ENCODE measurements around the gene CKLF.
"Not testable (repeated sequence)": the region's sequence is repeated elsewhere in the genome, so short reads cannot be mapped to it uniquely, and the experiment has no call there.

CKLF gene, protein sequence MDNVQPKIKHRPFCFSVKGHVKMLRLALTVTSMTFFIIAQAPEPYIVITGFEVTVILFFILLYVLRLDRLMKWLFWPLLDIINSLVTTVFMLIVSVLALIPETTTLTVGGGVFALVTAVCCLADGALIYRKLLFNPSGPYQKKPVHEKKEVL

DNA sequence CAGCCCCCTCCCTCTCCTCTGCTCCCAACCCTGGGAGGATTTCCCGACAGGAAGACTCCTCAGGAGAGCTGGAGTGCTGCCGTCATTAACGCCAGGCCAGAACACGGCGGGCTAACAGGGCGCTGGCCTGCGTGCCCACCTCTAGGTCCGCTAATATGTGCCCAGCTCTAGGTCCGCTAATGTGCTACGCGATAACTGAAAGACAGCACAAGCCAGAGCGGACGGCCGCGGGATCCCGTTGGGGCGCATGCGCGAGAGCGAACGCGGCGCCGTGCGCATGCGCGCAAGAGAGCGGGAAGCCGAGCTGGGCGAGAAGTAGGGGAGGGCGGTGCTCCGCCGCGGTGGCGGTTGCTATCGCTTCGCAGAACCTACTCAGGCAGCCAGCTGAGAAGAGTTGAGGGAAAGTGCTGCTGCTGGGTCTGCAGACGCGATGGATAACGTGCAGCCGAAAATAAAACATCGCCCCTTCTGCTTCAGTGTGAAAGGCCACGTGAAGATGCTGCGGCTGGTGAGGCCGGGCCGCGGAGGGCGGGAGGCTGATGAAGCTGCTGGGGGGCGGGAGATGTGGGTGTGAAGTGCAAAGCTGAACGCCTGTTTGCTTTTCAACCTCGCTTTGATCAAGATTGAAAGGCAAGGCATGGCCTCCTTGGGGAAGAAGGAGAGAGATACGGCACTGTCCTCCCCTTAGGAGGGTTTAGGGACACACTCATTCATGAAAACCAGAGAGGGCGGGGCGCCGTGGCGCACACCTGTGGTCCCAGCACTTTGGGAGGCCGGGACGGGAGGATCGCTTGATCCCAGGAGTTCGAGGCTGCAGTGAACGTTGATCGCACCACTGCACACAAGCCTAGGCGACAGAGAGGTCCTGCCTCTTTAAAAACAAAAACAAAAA, at the start of gene CKLF:
TSS of gene CKLF (plus strand) at position 291 of the 892 bp plus-strand sequence. CDS start at position 431, 140 bp downstream.
- DNase-seq (ENCODE audit: low read depth): peak; percentile 36

DNA sequence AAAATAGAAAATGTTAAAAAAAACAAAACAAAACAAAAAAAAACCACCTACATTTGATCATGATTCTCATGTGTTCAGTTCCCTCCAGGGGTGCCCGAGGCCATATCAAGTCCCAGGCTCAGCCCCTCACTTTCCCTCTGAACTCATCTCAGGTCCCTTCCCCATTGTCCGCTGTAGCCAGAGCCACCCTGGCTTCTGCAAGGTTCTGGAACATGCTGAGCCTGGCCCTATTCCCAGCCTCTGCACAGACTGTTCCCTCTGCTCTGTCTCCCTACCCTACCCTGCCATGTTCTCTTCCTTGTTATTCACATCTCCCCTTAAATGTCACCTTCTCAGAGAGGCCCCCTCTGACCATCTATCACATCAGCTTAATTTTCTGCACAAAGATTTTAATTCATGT, 49.3 kb upstream of the CKLF start:
- no peak for DNase-seq (ENCODE audit: low read depth)

DNA sequence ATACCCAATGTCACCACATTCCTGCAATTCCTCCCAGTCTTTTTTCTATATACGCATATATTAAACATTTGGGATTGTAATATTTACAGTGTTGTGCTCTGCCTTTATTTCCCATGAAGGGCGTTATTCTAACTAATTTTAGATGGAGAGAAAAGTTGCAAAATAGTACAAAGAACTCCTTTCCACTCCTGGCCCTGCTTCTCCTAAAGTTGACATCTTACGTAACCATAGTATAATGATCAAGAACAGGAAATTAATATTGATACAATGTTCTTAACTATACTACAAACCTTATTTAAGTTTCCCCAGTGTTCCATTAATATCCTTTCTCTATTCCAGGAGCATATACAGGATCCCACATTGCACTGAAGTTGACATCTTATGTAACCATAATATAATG, 48.8 kb upstream of the CKLF start:
- no peak for DNase-seq (ENCODE audit: low read depth)

DNA sequence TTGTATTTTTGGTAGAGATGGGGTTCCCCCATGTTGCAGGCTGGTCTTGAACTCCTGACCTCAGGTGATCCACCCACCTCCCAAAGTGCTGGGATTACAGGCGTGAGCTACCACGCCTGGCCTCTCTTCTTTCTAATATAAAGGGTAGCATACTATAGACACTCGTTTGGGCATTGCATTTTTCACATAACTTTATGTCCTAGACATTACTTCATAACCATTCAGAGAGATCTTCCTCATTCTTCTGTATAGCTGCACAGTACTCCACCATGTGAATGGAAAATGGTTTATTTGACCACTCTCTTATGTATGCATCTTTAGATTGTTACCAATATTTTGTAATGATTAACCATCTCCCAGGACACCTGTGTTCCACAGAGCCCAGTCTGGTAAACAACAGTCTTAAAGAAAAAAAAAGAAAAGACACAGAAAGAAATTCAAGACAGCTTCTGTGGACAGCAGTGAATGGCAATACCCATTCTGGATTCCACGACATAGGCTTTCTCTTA, 44.6 kb upstream of the CKLF start:
- no peak for DNase-seq (ENCODE audit: low read depth)

DNA sequence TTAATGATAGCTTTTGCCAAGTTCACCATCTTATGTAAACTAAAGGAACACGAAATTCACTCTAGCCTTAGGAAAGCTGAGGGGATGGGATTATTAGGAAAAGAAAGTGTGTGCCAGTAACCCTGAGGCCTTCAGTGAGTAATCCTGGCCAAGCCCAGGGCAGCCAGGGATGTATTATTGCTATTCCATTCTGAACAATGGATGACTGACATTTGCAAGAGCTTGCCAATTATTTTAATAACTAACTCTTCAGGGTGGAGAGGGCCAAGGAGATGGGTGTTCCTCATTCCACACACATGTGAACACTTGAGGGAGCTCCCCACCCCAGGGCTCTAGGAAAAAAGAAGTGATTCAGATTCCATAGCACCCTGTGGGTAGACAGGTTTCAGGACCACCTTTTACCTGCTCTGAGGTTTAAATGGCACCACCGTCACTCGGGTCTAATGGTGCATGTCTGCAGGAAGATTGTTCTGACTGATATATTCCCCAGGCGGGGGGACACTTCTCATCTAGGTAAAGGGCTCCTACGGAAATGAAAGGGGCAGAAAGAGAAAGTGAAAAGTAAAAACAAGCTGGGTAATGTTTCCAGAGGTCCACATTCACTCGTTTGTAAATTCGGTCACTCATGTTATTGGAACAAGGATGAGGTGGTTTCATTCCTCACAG, 44.0 kb upstream of the CKLF start:
- DNase-seq (ENCODE audit: low read depth): no peak

DNA sequence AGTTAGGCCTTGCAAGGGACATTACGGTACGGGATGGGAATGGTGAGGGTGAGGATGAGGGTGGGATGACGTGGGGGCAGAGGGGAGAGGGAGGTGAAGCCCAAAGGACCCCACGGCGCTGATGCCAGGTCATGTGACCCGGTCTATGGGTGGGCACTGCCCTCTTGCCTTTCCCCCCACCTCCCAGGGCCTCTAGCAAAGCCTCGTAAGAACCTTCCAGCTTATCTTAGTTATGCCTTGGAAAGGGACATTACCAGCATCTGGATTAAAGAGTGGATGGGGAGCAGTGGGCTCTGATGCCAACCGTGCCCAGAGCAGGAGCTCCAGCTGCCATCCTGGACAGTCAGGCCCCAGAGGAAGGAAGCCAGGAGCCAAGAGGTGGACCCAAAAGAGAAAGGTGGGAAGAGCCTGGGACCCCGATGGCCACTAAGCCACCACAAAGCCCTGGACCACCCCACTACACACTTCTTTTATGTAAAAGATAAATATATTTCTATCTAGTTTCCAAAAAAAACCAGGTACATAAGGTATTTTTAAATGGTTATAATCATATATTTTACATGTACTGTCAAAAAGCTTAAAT, 43.4 kb upstream of the CKLF start:
- DNase-seq (ENCODE audit: low read depth): no peak

DNA sequence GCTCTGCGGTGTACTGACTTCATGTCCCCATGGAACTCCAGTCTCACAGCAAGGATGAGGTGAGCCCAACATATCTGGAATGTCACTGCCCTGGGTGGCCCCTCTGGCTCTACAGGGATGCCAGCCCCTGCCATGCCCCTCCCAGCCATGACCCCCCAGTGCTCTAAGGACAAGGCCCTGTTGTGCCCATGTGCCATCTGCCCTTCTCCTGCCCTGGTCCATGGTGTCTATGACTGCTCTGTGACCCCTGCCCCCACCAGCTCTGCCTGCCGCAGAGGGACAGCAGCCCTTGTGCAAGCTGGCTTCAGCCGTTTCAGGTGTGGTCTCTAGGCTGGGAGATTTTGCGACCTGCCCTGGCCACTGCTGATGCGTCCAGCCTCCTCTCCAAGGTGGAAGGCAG, 42.8 kb upstream of the CKLF start:
- no peak for DNase-seq (ENCODE audit: low read depth)

DNA sequence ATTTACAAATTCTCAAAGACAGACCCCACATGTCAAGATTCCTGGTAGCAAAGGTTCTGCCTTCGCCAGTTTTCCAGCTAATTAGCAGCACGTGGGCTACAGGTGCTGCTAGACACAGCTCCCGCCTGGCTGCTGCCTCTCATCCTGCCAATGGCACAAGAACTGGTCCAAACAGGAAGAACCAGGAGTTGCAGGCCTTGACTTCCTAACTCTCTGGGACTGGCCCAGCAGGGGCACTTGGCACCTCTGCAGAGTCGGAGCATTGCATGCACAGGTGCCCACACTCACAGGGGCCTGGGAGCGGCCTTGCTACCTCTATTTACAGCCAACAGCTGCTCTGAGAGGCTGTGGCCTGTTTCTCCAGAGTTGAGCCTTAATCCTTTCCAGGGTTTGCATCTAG, 42.1 kb upstream of the CKLF start:
- no peak for DNase-seq (ENCODE audit: low read depth)

DNA sequence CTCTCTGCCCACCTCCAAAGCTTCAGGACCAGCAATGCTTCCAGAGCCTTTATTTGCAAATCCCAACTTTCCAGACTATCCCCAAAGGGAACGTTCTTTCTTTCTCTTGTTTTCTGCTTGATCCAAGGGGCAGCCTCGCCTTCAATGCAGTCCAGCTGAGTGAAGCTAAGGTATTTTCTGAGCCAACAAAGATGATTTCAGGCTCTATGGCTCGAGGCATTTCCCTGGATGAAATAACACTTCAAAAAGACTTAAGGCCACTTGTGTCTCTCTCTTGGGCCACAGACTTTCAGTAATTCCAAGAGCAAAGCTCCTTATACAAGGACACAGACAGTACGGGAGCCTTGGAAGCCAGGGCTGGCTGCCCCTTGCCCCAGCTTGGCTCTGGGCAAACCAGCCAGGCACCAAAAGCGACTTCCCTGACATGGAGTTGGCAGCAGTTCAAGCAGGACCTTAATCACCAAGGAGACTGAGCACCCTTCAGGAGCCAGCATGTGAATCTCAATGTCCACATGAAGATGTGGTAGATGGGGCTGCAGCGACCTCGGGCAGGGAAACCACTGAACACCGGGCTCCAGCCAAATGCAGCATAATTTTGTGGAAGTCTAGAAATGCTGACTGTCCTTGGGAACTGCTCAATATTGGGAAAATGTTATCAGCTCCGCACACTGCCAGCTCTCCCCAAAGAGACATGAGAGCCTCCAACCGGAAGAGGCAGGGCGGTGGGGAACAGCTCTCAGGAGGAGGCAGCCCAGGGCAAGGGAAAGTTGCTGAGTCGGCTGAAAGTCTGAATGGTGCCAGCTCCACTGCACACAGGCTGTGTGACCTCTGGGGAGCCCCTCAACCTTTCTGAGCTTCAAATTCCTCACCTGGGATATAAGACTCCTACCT, 41.4 kb upstream of the CKLF start:
- no peak for DNase-seq (ENCODE audit: low read depth)

DNA sequence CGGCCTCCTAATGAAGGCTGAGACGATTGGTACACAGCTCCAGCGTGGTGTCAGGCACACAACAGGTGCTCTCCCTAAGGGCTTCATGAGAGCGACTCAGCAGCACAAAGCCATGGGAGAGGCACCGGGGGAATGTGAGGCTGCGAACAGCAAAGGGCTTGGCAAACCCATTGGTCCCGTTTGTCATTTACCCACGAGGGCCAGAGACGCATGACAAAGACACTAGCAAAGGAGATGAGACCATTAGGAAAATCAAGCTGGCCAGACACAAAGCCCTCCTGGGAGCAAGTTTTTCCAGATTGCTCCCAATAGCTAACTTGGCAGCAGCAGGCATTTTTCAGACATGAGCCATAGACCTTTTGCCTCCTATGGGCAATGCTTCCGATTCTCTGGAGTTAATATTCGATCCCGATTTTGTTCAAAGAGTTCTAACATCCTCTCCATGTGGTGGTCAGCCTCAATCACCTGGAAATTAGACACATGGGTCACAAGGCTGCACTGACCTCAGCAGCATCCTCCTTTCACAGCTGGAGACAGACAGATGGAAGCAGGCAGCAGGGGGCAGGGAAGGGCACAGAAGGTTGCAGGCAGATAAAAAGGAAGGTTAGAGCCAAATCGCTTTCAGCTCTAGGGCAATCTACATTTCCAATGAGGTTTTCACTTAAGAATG, 40.6 kb upstream of the CKLF start:
- DNase-seq (ENCODE audit: low read depth): peak; percentile 52

DNA sequence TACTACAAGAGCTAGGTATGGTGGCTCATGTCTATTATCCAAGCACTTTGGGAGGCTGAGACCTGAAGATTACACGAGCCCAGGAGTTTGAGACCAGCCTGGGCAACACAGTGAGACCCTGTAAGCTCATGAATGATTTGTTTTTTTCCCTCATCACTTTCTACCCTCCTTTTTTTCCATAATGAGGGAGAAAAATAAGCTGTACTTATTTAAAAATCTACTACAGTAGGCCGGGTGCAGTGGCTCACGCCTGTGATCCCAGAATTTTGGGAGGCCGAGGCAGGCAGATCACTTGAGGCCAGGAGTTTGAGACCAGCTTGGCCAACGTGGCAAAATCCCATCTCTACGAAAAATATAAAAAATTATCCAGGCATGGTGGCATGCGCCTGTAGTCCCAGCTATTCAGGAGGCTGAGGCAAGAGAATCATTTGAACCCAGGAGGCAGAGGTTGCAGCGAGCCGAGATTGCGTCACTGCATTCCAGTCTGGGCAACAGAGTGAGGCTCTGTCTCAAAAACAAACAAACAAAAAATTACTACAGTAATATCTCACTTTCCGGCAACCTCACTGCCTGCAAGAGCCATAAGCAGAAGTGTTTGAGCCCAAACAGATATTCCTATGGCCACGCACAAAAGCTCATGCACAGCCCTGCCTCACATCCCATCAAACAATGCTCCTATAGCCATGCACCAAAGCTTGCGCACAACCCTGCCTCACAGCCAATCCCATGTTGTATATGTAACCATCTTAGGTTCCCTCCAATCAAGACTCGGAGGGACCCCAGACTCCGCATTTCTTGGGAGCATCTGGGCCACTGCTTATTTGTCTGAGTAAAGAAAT, 39.9 kb upstream of the CKLF start:
- DNase-seq (ENCODE audit: low read depth): no peak

DNA sequence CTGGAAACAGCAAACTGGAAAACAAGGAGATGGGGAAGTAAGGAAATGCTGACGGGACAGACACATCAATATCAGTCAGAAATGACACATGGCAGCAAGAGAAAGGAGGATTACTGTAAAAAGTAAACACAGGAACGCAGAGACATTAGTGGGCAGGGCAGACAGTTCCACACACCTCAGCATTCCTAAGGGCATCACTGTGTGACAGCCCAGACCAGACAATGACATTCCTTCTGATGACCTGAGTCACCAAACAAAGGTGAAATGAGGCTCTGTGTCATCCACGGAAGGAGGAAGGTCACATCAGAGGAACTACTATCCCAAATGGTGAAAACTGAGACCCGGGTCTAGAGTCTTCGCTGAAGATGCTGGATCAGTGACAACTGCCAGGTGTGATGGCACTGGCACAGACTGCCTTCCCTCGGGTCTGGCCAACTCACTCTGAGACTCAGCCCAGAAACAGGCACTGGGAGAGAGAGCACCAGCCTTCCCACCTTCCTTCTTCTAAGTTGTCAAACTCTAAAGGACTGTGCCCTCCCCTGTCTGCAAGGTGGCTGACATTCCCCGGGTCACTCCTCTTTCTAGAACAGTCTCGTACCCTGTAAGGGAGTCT, 39.2 kb upstream of the CKLF start:
- no peak for DNase-seq (ENCODE audit: low read depth)

DNA sequence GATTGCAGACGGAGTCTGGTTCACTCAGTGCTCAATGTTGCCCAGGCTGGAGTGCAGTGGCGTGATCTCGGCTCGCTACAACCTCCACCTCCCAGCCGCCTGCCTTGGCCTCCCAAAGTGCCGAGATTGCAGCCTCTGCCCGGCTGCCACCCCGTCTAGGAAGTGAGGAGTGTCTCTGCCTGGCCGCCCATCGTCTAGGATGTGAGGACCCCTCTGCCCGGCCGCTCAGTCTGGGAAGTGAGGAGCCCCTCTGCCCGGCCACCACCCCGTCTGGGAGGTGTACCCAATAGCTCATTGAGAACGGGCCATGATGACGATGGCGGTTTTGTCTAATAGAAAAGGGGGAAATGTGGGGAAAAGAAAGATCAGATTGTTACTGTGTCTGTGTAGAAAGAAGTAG, 38.0 kb upstream of the CKLF start:
- DNase-seq (ENCODE audit: low read depth): not testable (repeated sequence)

DNA sequence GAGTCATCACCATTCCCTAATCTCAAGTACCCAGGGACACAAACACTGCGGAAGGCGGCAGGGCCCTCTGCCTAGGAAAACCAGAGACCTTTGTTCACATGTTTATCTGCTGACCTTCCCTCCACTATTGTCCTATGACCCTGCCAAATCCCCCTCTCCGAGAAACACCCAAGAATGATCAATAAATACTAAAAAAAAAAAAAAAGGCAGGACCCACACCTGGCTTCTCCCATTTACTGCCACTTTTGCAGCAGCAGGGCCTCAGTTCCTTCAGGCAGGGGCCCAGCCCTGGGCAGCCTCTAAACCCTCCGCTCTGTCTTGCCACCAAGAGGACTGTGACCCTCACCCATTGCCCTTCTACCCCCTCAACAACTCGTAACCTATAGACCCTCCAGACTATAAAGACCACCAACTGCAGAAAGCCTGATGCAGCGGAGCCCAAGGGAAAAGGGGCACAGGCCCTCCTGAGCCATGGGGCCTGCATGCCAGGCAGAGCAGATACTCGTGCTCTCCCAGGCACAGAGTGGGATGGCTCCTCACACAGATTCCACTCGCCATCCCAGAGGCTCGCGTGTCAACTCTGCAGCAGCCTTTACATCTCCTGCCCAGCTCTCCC, 37.3 kb upstream of the CKLF start:
- not testable (repeated sequence) for DNase-seq (ENCODE audit: low read depth)

DNA sequence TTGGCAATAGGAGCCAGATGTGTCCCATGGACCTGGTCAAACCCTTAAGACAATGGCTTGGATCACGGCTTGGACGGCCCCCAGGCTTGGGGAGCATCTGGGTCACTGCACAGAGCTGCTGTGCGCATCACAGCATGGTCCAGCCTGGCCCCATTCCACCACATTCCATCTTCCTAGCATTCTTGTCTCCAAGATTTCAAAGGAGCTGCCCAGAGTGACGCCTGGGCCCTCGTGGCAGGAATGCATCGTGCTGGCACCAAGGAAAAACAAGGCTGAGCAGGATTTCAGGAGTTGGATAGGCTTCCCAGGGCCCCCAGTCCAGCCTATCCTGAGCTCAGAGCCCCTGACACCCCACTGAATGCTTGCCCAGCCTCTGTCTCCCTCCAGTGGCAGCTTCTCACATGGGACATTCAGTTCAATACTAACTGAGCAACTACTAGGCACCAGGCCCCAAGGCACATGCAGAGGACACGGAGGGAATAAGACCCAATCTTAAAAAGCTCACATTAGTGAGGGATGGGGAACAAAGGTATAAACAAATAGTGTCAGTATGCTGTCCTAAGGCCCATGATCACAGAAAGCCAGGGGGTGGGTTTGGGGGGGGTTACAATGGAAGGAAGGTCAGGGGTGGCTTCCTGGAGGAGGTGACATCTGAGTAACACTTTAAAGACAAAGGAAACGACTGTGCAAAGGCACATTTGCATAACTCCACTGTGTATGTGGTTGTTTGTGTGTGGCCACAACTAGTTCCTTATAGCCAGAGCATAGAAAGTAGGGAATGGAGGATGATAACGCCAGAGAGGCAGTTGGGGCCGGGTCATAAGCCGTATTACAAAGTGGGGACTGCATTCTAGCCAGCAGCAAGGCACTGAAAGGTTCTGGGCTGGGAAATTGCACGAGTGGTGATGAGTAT, 36.5 kb upstream of the CKLF start:
- DNase-seq (ENCODE audit: low read depth): peak; percentile 36

DNA sequence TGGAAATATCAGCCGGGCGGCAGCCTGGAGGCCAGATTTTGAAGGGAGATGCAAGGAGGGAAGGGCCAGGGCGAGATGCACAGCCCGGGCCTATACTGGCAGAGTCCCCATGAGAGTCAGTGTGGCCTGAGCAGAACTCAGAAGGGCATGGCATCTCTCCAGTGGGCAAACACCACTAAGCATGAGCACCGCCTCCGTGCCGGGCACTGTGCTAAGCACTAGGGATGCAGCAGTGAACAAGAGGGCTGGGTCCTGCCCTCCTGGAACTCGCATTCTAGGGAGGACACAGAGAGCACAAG, 35.9 kb upstream of the CKLF start:
- DNase-seq (ENCODE audit: low read depth): no peak

DNA sequence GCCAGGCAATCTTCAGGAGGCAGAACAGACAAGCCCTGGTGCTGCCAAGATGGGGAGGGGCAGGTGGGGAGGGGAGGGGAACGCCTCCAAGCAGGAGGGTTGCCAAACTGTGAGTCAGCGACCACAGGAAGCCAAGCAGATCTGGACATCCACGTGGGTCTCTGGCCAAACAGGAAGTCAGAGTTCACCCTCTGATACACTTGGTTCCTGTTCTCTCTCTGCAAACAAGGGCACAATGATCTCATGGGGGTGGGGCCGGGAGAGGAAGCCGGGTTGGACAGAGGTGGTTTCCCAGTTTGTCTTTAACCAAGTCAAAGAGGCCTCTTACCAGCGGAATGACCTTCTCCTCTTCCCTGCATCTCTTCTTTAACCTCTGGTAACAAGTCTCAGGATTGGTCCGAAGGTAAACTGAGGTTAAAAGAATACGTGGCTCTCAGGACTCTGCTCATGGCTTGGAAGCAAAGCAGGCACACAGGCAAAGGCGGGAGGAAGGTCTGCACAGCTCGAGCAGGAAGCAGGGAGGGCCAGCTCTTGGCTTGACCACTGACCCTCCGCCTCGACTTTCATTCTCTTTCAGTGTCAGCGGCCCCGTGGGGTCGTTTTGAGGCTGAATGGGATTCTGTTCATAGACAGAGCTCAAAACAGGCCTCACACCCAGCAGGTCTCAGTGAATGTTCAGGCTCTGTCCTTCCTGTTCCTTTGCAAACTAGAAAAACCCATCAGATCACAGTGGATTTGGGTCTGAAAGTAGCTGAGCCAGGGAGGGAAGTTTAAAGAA, 35.4 kb upstream of the CKLF start:
- peak; percentile 99 for DNase-seq (ENCODE audit: low read depth)

Data from non-pigmented ciliary epithelial cell (primary cell).